Right forelimb (tissue), 1 donor: ENCODE measurements around the gene DUSP7.
A peak's percentile ranks its signal among the peaks of the same experiment; 100 is the strongest.

Experiments used
- DNase-seq: peaks from one replicate; pipeline ENCODE4 v3.0.0-alpha.2; 2018

Gene DUSP7

GRCh38 chr3:52004906-52005395 lies 51.4 kb downstream of the DUSP7 start:
- DNase-seq = no peak

DNA sequence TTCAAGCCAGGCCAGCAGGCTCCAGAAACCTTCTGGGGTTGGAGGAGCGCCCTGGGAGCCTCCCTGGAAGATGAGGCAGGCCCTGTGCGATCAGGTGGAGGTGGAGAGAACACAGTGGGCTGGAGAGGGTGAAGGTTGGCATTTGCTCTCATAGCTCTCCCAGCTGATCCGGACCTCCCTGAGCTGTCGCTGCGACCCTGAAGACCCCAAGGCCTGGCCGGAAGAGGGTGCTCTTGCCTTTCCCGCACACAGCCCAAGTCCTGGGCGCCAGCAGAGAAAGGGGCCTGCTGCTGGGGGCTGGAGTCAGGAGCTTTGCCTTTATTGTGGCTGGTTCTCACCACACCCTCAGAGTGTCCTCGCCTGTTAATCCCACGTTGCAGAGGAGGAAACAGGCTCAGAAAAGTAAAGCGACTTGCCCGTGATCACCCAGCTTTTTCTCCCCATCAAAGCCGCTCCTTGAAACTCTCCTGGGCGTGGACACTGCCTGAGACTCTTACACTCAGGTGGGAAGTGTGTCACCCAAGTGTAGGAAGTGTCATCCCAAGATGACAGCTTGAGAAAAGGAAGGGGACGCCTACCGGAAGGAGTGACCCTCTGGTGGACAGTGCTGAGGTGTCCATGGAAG lies 52.1 kb downstream of the DUSP7 start:
- peak; percentile 85 for DNase-seq

DNA sequence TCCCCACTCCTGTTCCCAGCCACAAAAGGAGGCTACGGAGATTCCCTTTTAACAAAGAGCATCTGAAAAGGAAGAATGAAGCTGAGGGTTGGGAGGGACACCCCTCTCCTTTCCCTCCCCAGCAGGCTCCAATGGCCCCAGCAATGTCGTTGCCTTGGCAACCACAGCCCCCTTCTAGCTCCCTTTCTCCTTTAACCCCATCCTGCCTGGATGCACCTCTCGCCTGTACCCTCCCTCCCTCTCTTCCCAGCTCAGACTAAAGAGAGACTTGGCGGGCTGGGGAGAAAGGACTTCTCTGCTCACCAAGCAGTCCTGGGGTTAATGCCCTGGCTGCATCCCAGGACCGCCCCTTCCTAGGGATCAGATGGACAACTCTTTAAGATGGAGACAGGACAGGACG lies 53.6 kb downstream of the DUSP7 start:
- DNase-seq = no peak

DNA sequence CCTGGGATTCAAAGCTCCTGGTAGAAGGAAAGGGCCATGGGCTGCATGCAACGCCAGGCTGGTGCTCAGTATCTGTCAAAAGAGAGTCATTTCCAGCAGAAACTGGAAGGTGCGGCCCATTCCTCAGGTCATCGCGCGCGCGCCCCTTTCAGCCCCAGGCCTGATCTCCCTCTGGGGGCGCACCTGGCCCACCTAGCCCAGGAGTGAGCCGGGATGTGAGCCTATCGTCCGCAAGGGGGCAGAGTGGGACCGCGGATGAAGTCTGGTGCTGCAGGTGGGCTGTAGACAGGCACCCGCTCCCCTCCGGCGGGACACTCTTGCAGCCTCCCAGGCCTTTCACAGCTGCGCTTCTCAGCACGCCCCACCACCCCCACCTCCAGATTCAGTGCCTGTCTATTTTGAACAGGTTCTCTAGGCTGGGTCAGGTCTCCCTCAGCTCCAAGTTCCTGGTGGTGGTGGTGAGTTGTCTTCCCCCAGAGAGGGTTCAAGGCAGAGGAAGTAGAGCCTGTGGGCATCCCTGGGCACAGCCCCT lies 54.9 kb downstream of the DUSP7 start:
- DNase-seq = peak; percentile 90

GRCh38 chr3:51999846-52000245 lies 56.5 kb downstream of the DUSP7 start:
- DNase-seq = no peak
